A673 (cell line): ENCODE measurements around the gene LDLRAP1. TPM values are rescaled to one million over a fixed set of nuclear protein-coding genes. Genes with fewer than 3 reads are reported as not detected.

Experiments
- BruUV-seq: library from RNA; stranded (reverse); fragments of 400-500 nt; replicated peaks from 2 replicates; lab custom pipeline; 2021; lab: Mats Ljungman, UMichigan
- CTCF ChIA-PET: fragments of 300-600 bp; sonication (Branson Sonifier 250); formaldehyde crosslinking; loops from one replicate; lab custom pipeline; 2022; ENCODE audit warnings: antibody characterized with exemption; lab: Charles Lee
- POLR2A ChIA-PET: fragments of 300-600 bp; sonication (Branson Sonifier 250); formaldehyde crosslinking; loops from one replicate; lab custom pipeline; 2022; ENCODE audit warnings: antibody characterized with exemption; ENCODE audit not compliant: low non-redundant PET; lab: Charles Lee
- DNase-seq: peaks from one replicate; pipeline ENCODE4 v3.0.0-alpha.2; 2015; ENCODE audit warnings: low spot score
- H3K27ac ChIP-seq: fragments of 200-600 bp; sonication (generic); 2 replicates; pipeline ENCODE4 v1.5.1; 2016; ENCODE audit warnings: mixed run types, low read depth, mild to moderate bottlenecking, mixed read lengths, antibody characterized with exemption, low read length; ENCODE audit not compliant: poor library complexity, severe bottlenecking
- H3K27me3 ChIP-seq: fragments of 200-600 bp; sonication (generic); replicated peaks from 2 replicates; pipeline ENCODE4 v1.6.1; 2017; ENCODE audit warnings: mixed run types, low read depth, mild to moderate bottlenecking, mixed read lengths, antibody characterized with exemption, low read length; ENCODE audit not compliant: insufficient read depth, poor library complexity
- H3K36me3 ChIP-seq: fragments of 200-600 bp; sonication (generic); 2 replicates; pipeline ENCODE4 v1.6.1; 2016; ENCODE audit warnings: mixed run types, mild to moderate bottlenecking, mixed read lengths, antibody characterized with exemption, low read length; ENCODE audit not compliant: insufficient read depth, poor library complexity, severe bottlenecking
- H3K4me1 ChIP-seq: fragments of 200-600 bp; sonication (generic); 2 replicates; pipeline ENCODE4 v1.6.1; 2017; ENCODE audit warnings: mixed run types, mild to moderate bottlenecking, mixed read lengths, antibody characterized with exemption, low read length; ENCODE audit not compliant: insufficient read depth, poor library complexity, severe bottlenecking
- H3K4me3 ChIP-seq: fragments of 200-600 bp; sonication (generic); 2 replicates; pipeline ENCODE4 v1.5.1; 2016; ENCODE audit warnings: low read depth, mixed run types, mild to moderate bottlenecking, mixed read lengths, low read length; ENCODE audit not compliant: poor library complexity, severe bottlenecking
- H3K9me3 ChIP-seq: fragments of 200-600 bp; sonication (generic); 2 replicates; pipeline ENCODE4 v1.6.1; 2016; ENCODE audit warnings: mixed run types, low read depth, mild to moderate bottlenecking, mixed read lengths, antibody characterized with exemption, low read length; ENCODE audit not compliant: poor library complexity, severe bottlenecking
- EZH2 ChIP-seq: fragments of 200-600 bp; sonication (generic); IDR thresholded peaks from 2 replicates; pipeline ENCODE4 v1.6.1; 2017; ENCODE audit warnings: borderline replicate concordance, low read depth, mild to moderate bottlenecking, mixed read lengths, antibody characterized with exemption, low read length; ENCODE audit not compliant: poor library complexity, severe bottlenecking
- intact Hi-C: fragments of 100-400 bp; cut with micrococcal nuclease; formaldehyde crosslinking; loops from one replicate; pipeline ENCODE4 v1.10.0; 2022; ENCODE audit not compliant: unreplicated experiment
- total RNA-seq: library from RNA; stranded (reverse); gene quantifications from 2 replicates; pipeline ENCODE4 v1.2.3, GENCODE V29; 2021
- TF ChIP-seq, protein P1 (sequence below): fragments of 300-800, 200-600 bp; sonication (generic); conservative IDR thresholded peaks from 2 replicates; pipeline ENCODE4 v1.5.1; 2017; ENCODE audit warnings: low read depth, mild to moderate bottlenecking, antibody characterized with exemption, low read length, moderate library complexity, mixed read lengths

Gene LDLRAP1
- total RNA-seq, 1 experiment from 2014 or later, result 5.5 TPM

DNA sequence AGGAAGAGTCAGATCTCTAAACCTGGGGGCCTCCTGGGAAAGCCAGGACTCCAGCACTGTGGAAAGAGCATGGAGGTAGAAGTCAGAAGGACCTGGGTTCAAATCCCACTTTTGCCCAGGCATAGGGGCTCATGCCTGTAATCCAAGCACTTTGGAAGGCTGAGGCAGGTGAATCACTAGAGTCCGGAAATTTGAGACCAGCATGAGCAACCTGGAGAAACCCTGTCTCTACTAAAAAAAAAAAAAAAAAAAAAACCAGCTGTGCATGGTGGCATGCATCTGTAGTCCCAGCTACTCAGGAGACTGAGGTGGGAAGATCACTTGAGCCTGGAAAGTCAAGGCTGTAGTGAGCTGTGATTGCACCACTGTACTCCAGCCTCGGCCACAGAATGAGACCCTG is 31.8 kb downstream of the LDLRAP1 start:
- DNase-seq, result no peak
- POLR2A ChIA-PET, result interaction anchor here (0.6 kb wide), 1 partner anchor 21 kb away, joined by 4 read pairs; no protein-coding TSS in a partner anchor
- no peak overlapping the region for H3K4me3 ChIP-seq
- intact Hi-C loops, result no loop called here
- no peak for TF ChIP-seq EZH2
- TF ChIP-seq, protein P1, sequence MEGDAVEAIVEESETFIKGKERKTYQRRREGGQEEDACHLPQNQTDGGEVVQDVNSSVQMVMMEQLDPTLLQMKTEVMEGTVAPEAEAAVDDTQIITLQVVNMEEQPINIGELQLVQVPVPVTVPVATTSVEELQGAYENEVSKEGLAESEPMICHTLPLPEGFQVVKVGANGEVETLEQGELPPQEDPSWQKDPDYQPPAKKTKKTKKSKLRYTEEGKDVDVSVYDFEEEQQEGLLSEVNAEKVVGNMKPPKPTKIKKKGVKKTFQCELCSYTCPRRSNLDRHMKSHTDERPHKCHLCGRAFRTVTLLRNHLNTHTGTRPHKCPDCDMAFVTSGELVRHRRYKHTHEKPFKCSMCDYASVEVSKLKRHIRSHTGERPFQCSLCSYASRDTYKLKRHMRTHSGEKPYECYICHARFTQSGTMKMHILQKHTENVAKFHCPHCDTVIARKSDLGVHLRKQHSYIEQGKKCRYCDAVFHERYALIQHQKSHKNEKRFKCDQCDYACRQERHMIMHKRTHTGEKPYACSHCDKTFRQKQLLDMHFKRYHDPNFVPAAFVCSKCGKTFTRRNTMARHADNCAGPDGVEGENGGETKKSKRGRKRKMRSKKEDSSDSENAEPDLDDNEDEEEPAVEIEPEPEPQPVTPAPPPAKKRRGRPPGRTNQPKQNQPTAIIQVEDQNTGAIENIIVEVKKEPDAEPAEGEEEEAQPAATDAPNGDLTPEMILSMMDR, result no peak
- H3K4me1 ChIP-seq, result no peaks in the 10 kb centered on the region
- BruUV-seq, result no TSS peak
- no peak overlapping the region for H3K27ac ChIP-seq
- CTCF ChIA-PET, result no interaction called here
- no peaks in the 10 kb centered on the region for H3K27me3 ChIP-seq
- no peaks in the 10 kb centered on the region for H3K9me3 ChIP-seq
- no peaks in the 10 kb centered on the region for H3K36me3 ChIP-seq

DNA sequence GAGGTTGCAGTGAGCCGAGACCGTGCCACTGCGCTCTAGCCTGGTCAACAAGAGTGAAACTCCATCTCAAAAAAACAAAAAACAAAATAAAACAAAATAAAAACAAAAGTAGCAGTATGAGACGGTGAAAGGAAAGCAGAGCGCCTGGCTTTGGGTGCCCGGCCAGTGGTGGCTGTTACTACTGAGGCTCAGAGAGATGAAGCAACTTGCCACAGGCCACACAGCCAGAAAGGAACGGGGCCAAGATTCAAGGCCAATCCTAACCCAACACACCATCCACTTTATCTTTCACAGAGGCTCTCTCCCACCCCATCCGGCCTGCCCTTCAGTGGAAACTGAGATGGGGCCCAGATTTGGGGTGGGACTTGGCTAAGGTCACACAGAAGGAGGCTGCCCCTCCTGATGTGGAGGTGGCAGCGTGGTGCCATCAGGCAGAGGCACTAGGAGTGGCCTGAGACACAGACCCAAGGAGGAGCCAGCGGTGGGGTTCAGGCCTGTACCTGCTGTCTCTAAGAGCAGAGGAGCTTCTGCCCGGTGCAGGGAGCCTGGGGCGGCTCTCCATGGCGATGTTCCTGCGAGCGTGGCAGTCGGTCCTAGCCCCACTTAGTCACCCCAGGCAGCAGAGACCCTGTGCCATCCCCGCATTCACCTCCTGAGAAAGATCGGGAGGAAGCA is 33.2 kb downstream of the LDLRAP1 start:
- ChIA-PET CTCF (no interaction called here), POLR2A (interaction anchor here (0.5 kb wide), 1 partner anchor 12 kb away, joined by 5 read pairs; no protein-coding TSS in a partner anchor)
- Histone ChIP-seq H3K27me3 (no peaks in the 10 kb centered on the region), H3K4me3 (no peak overlapping the region), H3K27ac (no peak overlapping the region), H3K9me3 (no peaks in the 10 kb centered on the region), H3K36me3 (no peaks in the 10 kb centered on the region), H3K4me1 (no peaks in the 10 kb centered on the region)
- no peak for TF ChIP-seq EZH2
- TF ChIP-seq, protein P1, result no peak
- BruUV-seq, result no TSS peak
- intact Hi-C loops, result no loop called here
- DNase-seq, result no peak

- Histone ChIP-seq H3K27me3 (no peaks in the 10 kb centered on the region), H3K4me3 (no peak overlapping the region), H3K4me1 (no peaks in the 10 kb centered on the region), H3K36me3 (no peaks in the 10 kb centered on the region), H3K9me3 (no peaks in the 10 kb centered on the region), H3K27ac (no peak overlapping the region)
- BruUV-seq, result no TSS peak
- intact Hi-C loops, result no loop called here
- DNase-seq, result no peak
- ChIA-PET CTCF (no interaction called here), POLR2A (no interaction called here)
- TF ChIP-seq EZH2, result no peak
- TF ChIP-seq, protein P1, result no peak
These were observed 33.9 kb downstream of the LDLRAP1 start for GRCh38 chr1:25577134-25577920.
